HepG2 (cell line): ENCODE results near the gene PDCD11. TPM values are rescaled to one million over a fixed set of nuclear protein-coding genes. Genes with fewer than 3 reads are reported as not detected.

Experiments
- CREB1 ChIP-seq, 2 experiments: fragments of 450-650 bp in 1 of 2; IDR thresholded peaks; 2 replicates each; pipeline ENCODE4 v1.6.1; 2016 to 2017; ENCODE audit warnings: control low read depth in 1 of 2, mild to moderate bottlenecking in 1 of 2, missing compliant biosample characterization in 1 of 2, missing genetic modification characterization in 1 of 2
- THYN1 ChIP-seq: sonication (generic); formaldehyde crosslinking; IDR thresholded peaks from 2 replicates; pipeline ENCODE4 v1.8.1; 2023; ENCODE audit warnings: low read depth, mild to moderate bottlenecking, moderate library complexity, missing genetic modification reagents, borderline replicate concordance
- ZNF318 ChIP-seq: sonication (generic); formaldehyde crosslinking; IDR thresholded peaks from 2 replicates; pipeline ENCODE4 v1.4.0; 2020; ENCODE audit warnings: mild to moderate bottlenecking, missing genetic modification reagents
- ZNF446 ChIP-seq: sonication (generic); formaldehyde crosslinking; IDR thresholded peaks from 2 replicates; pipeline ENCODE4 v1.5.0; 2020; ENCODE audit warnings: mild to moderate bottlenecking, missing genetic modification reagents
- ZNF670 ChIP-seq: sonication (generic); formaldehyde crosslinking; IDR thresholded peaks from 2 replicates; pipeline ENCODE4 v1.8.0; 2022; ENCODE audit warnings: mild to moderate bottlenecking, missing genetic modification reagents, borderline replicate concordance
- polyA plus RNA-seq, 8 experiments: library from polyadenylated mRNA; depleted of rRNA in 3 of 8; stranded (reverse) in 7 of 8; unstranded in 1 of 8; fragments of >200 nt; fragmentation: Illumina TruSeq in 4 of 8; extraction: Trizol in 4 of 8; gene quantifications; 2 replicates each; pipeline versions ENCODE4 v1.2.1 to v1.2.3, GENCODE V29; 2011 to 2016; ENCODE audit warnings: low read depth in 4 of 8, missing spikeins in 1 of 8, mixed read lengths in 1 of 8; ENCODE audit not compliant: insufficient read depth in 1 of 8
- total RNA-seq, 5 experiments: library from RNA; depleted of rRNA; stranded (reverse); fragments of >200 nt; fragmentation: Illumina TruSeq; extraction: Trizol; gene quantifications; 2 replicates each; pipeline ENCODE4 v1.2.3, GENCODE V29; 2016; ENCODE audit warnings: low read depth in 1 of 5
- TF ChIP-seq, protein P1 (sequence below): sonication (generic); formaldehyde crosslinking; IDR thresholded peaks from 2 replicates; pipeline ENCODE4 v1.4.0; 2020; ENCODE audit warnings: missing genetic modification reagents

The PDCD11 gene
- total and polyA plus RNA-seq, 2 of the 13 experiments (the other 11 are each of a cell fraction or from before 2014, with no cell fraction given): 12.8 to 52.8 TPM

- TF ChIP-seq ZNF318 (CRISPR knock-in tag): no peak
- TF ChIP-seq, protein P1, sequence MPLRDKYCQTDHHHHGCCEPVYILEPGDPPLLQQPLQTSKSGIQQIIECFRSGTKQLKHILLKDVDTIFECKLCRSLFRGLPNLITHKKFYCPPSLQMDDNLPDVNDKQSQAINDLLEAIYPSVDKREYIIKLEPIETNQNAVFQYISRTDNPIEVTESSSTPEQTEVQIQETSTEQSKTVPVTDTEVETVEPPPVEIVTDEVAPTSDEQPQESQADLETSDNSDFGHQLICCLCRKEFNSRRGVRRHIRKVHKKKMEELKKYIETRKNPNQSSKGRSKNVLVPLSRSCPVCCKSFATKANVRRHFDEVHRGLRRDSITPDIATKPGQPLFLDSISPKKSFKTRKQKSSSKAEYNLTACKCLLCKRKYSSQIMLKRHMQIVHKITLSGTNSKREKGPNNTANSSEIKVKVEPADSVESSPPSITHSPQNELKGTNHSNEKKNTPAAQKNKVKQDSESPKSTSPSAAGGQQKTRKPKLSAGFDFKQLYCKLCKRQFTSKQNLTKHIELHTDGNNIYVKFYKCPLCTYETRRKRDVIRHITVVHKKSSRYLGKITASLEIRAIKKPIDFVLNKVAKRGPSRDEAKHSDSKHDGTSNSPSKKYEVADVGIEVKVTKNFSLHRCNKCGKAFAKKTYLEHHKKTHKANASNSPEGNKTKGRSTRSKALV (CRISPR knock-in tag): no peak
- TF ChIP-seq THYN1 (CRISPR knock-in tag): no peak
- TF ChIP-seq CREB1 (IDR thresholded peaks at IDR 0.05): no peak
- no peak for TF ChIP-seq CREB1 (CRISPR knock-in tag; IDR thresholded peaks at IDR 0.05)
- TF ChIP-seq ZNF670 (CRISPR knock-in tag): no peak
- no peak for TF ChIP-seq ZNF446 (CRISPR knock-in tag)
Measured at GRCh38 chr10:103441206-103441605, 44.8 kb downstream of the PDCD11 start (continued).
